CD4-positive, alpha-beta T cell treated with Interferon alpha-2 for 1 hour (primary cell): ENCODE measurements around the gene CEBPA.
A peak's percentile ranks its signal among the peaks of the same experiment; 100 is the strongest.
"Not testable (repeated sequence)": the region's sequence is repeated elsewhere in the genome, so short reads cannot be mapped to it uniquely, and the experiment has no call there.

ENCODE experiments used
- DNase-seq, 2 donors: peaks; one replicate each; pipeline ENCODE4 v3.0.0-alpha.2; 2020 to 2022

The CEBPA gene

DNA sequence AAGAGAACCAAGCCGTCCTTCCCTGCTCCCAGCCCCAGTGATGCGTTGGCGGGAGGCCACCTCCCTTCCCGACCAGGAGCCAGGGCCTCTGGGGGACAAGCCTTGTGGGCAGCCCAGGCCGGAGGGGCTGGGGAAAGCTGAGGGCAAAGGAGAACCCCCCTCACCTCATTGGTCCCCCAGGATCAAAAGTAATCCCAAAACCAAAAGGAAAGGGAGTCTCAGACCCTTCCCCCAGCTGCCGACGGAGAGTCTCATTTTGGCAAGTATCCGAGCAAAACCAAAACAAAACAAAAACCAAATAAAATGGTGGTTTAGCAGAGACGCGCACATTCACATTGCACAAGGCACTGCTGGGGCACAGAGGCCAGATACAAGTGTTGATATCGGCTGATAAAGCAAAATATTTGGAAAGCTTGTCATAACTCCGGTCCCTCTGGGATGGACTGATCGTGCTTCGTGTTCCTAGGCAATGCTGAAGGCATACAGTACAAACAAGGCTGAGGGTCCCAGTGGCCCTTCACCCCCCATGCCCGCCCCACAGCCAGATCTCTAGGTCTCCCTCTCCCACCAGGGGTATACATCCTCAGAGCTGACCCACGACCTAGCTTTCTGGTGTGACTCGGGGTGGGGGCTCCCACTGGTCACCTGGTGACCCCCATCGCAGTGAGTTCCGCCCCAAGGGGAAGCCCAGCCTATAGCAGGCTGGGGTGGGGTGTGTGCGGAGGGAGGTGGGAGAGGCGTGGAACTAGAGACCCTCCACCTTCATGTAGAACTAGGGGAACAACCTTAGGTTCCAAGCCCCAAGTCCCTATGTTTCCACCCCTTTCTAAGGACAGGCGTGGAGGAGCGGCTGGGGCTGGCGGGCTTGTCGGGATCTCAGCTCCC is 2.1 kb downstream of the CEBPA start:
- DNase-seq = no peak

DNA sequence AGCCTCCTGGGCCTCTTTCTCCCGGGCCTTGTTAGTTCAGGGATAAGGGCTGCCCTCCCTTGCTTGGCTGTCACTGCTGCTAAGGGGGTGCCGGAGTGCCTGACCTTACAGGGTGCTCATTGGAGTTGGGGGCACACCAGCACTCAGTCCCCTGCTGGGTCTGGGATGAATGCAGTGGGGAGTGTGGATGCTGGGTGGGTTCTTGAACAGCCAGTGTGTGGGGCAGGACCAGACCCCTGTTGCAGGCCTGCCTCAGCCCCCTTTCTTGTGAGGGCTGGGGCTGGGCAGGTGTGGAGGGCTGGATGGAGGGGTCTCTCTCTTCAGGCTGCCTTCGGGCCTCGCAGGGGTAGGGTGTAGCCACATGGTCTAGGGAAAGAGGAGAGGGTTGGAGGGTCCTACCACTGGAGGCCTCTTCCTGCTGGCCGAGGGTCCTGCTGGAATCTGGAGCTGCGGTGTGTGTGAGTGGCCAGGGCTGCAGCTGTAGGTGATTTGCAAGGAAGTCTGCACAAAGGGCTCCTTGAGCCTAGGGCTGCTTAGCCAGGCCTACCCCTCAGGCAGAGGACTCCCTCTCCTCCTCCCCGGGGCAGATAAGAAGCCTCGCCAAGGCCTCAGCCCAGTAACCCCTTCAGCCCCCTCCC is 3.2 kb downstream of the CEBPA start:
- DNase-seq = no peak

DNA sequence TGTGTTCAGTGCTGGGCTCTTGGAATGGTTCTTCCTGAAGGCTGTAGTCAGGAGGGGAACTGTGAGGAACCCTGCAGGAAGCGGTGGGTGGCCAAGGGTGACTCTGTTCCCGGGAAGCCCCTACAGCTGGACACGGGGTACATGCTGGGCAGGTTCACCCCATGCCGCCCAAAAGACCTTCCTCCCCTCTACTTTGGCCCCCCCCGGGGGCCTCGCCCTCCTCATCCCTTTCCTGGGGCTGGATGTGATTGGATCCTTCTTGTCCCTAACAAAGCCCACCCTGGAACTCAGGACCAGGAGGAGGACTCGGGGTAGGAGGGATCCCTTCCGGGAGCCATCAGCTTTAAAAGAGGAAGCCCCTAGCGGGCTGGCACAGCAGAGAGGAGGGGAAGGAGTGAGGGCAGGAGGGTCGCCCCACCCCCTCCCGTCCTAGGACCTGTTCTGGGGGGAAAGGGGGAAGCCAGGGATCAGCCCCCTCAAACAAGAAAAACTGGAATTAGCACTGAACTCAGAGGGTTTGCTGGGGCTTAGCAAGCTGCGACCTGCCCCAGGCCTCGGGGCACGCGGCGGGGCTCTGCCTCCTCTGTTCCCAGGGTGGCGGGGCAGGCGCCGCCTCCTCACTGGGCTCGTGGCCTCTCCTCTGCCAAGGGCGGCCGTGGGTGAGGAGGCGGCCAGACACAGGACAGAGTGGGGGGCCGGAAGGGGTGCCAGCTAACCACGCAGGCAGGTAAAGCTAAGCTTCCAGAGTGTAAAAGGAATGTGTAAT is 4.0 kb downstream of the CEBPA start:
- DNase-seq = no peak

DNA sequence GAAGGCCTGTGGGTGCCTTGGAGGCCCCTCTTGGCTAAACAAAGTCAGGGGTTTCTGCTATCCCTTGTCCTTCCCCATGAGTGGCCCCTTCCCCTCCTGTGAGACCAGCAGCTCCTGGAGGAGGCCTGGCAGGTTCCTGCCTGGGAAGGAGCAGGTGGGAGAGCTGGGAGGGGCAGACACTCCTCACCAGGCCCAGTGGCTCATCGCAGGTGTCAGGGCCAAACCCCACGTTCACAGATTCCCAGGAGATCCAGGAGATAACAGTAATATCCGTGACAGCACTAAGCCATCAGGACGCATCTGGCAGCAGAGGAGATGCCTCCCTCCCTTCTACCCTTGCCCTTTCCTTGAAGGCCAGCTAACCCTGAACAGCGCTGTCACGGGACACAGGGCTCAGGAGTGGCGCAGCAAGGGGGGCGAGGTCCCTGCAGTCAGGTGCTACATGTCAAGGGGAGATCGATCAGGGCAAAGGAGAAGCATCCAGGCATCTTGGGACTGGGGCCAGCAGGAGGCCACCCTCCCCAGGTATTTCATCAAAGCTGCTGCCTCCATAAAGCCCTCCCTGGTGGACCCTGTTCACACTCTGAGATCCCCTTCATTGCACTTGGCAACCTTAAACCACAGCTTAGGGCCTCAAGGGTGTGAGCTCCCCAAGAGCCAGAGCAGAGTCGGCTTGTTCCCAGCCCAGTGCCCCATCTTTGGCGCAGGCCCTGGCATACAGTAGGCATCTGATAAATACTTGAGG is 4.8 kb downstream of the CEBPA start:
- no peak for DNase-seq

DNA sequence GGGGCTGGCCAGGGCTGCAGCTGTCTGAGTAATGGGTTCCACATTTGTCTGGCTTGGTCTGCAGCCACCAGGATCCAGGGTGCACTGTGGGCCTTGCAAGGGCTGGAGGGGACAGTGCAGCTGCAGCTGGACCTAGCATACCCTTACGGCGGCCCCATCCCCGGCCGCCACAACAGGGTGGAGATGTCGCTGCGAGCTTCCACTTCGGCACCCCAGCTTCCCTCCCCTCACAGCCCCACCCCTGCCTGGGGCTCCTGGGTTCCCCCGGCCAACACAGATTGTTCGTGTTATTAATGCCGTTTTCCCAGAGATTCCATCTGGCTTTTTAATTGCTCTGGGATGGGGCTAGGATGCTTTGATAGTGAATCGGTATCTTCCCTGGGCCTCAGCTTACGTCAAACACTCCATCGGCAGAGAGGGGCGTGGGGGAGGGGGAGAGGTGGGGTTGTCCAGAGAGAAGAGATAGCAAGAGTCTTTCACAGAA is 5.8 kb downstream of the CEBPA start:
- DNase-seq = no peak

DNA sequence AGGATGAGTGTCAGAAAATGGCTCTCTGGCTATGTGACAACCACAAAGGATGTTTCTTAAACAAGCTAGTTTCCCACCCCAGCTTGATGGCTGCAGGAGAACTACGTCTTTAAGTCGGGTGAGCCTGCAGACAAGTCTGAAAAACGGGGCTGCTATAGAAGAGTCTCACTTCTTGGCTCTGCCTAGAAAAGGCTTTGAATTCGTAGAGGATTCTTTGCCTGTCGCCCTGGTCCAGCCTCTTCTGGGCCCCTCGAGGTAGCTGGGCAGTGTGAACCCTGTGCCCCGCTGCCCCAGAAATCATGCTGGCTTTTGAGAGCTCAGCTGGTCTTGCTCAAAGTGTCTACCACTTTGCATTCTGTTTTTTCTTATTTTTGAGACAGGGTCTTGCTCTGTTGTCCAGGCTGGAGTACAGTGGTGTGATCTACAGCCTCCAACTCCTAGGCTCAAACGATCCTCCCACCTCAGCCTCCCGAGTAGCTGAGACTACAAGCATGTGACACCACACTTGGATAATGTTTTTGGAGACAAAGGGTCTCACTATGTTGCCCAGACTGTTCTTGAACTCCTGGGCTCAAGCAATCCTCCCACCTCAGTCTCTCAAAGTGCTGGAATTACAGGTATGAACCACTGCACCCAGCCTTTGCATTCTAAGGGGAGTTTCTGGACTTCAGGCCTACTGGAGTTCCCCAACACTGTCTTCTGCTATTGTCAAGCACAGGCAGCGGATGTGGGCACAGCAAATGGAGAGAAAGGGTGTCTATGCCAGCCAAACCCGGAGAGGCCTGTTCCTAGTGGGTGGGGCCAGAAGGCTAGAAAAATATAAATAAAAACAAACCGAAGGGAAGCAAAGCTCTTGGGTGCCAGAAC is 6.5 kb downstream of the CEBPA start:
- DNase-seq = peak in 1 of 2 donors; percentile 25

DNA sequence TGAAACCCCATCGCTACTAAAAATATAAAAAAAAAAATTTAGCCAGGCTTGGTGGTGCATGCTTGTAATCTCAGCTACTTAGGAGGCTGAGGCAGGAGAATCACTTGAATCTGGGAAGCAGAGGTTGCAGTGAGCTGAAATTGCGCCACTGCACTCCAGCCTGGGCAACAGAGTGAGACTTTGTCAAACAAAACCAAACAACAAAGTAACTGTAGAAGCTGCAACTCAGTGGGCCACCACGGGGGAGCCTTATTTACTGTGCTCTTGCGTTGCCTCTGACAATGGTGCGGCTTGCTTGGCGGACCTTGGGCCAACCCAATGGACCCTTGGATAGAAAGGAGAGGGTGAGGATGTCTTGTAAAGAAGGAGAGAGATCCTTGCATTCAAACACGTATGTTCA is 7.3 kb downstream of the CEBPA start:
- not testable (repeated sequence) for DNase-seq

DNA sequence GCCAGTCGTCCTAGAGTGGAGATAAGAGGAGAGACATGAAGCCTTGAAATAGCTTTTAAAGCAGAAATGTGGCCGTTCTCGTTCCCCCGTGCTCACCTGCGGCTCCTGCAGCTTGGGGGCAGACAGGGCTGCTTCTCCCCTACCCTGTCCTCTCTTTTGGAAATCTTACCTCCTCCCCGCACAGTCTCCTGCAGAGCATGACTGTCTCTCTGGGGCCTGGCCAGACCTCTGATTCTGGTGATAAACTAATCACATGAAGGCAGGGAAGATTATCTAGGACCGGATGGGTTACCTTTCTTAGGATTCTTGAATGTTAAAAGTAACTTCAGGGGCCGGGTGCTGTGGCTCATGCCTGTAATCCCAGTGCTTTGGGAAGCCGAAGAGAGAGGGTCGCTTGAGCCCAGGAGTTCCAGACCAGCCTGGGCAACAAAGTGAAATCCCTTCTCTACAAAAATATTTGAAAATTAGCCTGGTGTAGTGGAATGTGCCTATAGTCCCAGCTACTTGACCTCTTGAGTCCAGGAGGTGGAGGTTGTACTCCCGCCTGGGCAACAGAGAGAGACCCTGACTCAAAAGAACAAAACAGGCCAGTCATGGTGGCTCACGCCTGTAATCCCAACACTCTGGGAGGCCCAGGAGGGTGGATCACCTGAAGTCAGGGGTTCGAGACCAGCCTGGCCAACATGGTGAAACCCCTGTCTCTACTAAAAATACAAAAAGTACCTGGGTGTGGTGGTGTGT is 8.1 kb downstream of the CEBPA start:
- DNase-seq = no peak

DNA sequence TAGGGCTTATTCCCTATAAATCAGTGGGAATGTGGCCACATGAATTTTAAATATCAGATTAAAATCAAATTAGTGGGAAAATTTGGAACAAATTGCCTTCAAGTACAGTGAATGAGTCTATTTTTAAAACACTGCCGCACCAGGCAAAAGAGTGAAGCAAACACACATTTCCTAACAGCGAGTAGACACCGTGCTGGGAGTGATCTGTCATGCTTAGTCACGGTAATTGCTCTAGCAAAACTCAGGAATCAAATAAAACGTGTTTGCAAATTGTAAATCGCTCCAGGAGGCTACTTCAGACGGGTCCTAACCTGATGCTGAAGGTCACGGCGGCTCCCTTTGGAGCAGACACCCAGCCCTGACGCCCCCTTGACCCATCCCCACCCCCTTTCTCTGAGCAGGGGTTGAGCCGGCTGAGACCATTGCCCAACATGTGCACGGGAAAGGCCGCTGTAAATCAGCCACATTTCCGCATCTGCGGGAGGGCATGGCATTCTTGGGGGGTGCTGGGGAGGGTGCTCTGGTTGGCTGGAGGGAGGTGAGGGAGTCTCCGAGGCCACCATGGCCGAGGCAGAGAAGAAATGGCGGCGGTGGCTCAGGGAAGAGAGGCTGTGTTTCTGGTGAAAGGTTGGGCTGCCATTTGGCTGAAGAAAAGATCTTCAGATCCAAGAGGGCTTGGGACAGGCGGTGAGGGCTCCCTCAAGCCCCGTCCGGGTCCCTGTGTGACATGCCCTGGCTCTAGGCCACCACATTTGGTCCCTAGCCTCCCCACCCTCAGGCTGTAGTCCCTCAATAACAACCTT is 8.9 kb downstream of the CEBPA start:
- DNase-seq = no peak

DNA sequence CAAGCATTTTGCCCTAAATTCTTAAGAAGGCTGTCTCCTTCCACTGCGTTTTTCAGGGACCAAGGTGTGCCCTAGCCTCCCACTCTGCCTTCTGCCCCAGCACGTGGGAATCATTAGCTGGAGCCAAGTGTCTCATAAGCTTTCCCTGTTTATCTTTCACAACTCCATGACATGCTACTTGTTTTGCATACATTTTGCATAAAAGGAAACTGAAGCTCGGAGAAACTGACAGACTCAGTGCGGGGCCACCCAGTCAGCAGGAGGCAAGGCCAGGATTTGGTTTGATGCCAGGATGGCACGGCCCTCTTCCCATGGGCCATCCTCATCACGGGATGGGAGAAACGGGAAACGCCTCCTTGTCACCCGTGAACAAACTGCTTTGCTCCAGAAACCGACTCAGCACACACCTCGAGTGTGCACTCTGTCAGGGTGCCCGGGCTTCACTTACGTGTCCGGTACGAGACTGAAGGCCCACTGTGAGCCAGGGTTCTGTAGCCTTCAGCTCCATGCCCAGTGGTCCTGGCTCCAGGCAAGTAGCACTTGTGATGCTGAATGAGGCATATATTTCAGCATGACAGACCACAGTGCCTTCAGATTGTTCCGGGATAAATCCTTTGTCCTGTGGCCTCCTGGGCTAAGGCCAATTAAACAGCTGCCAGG is 9.6 kb downstream of the CEBPA start:
- no peak for DNase-seq

DNA sequence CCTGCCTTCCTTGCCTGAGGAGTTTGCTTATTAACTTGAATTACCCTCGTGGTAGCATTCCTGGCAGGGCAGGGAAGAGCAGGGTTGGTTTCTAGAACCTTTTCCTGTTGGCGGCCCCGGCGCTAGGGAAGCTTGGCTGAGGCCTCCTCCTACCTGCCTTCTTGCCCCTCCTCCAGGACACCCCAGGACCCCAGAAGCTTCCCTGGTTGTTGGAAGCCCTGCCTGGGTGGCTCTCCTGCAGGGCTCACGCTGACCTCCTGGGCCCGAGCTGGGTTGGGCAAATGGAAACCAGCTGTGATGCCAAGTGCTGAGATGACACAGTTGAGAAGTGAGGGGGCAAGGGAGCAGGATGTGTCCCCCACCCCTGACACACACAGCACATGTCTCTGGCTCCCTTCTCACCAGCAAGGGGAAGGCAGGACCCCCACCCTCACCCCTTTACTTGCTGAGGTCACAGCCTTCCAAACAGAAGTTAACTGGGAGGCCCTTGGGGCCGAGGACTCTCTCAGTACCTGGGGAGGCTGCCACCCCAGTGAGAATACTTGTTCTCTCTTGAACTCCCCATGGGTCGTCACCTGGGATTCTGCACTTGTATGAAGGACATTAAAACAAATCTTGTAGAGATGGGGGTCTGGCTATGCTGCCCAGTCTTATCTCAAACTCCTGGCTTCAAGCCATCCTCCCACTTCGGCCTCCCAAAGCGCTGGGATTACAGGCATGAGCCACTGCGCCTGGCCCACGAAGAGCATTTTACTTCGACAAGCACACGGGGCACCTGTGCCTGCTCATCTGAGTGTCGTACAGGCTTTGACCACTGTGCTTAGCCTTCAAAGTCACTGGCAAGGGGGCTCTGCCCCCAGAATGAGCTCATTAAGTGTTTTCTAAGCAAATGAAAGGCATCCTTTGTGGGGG is 10.5 kb downstream of the CEBPA start:
- DNase-seq = no peak

DNA sequence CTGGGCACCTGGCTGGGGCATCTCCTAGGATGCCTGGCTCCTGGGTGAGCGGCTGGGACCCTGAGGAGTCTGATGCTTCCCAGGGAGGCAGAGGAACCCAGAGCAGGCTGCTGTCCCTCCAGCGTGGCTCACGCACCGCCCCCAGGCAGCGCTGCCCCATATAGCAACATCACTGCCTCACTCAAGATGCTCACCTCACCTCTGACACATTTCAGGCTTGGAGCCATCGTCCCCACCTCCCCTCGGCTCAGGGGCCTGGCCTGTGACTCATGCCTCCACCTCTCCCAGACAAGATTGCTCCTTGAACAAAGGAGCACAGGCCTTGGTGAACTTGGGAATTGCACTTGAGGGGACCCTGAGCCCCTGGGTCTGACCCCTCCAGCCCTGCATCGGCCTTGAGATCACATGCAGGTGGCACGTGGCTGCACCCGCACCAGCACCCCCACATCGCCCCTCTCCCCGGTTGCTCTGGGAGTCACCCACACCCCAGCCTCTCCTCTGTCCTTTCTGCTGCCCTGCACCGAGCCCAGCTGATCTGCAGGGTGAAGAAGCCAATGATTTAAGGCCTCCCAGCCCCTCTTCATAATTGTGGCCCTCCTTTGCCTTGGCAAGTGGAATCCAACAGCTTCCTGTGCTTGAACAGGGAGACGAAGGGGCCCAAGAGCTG is 11.2 kb downstream of the CEBPA start:
- DNase-seq = no peak

DNA sequence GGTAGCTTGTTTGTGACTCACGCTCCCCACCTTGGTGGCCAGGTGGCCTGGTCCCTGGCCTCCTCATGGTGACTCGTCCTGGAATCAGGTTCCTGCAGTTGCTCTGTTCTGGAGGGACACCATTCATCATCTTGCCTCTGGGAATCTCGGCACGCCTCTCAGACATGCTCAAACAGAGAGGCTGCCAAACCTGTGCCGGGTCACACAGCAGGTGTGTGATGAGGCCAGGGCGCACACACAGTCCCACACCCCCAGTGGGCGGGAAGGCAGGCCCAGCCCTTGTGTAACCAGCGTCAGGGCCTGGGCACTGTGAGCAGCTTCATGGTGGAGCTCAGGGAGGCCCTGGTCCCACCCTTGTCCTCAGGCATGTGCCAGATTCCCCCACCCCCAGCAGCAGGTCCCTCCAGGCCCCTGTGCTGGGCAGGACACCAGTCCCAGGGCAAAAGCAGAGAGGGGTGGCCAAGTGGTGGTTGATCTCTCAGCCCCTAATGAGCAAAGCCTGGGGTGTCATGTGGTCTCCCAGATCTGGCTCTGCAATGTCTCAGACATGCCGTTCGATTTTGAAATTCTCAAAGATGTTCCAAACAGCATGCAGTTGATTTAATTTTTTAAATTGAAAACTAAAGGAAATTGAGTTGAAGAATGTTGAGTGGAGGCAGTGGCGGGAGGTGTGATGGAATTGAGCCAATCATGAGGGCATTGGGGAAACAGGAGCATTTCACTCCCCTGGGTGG is 12.1 kb downstream of the CEBPA start:
- DNase-seq = no peak

DNA sequence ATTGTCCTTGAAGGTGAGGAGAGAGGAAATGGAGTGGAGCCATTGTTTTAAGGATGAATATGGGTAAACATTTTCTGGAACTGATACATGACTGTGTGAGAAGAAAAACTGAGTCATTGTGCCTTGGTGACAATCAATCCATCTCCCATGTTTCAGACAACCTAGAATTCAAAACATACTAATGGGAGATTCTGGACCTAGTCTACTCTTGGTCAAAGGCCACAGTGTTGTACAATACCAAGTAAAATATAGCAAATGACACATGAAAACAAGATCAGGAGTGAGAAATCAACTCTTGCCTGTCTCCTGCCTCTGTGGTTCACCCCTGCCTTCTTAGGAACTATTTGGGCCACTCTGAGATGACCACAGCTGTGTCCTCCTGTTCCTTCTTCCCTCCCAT is 13.1 kb downstream of the CEBPA start:
- no peak for DNase-seq

DNA sequence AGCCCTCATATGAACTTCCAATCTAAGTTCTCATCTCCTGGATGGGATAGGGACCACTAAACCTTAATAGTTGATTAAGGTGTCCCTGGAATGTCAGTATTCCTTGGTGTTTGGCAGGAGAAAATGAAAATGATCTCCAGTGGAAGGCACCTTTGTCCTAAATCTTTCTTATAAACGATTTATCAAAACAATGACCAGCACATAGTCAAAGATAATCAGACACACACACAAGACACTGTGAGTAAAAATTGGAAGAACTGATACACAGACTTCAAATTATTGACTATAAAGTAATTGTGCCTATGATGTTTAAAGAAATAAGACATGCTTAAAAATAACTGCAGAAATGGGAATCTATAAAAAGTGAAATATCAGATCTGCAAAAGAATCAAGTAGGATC is 13.7 kb downstream of the CEBPA start:
- no peak for DNase-seq

DNA sequence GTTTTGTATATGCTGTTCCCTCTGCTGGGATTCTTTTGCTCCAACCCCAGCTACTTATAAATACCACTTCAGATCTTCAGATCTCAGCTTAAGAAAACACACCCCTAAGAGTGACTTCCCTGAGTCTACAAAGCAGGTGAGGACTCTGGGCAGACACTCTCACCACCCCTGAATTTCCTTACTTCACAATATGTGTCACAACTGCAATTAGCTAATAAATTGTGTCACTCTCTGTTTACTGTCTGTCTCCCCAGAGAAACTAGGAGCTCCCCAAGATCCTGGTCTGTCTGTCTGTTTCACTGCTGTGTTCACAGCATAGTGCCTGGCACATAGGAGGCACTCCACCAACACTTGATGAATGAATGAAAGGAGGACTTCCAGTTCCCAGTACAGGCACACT is 14.4 kb downstream of the CEBPA start:
- no peak for DNase-seq

DNA sequence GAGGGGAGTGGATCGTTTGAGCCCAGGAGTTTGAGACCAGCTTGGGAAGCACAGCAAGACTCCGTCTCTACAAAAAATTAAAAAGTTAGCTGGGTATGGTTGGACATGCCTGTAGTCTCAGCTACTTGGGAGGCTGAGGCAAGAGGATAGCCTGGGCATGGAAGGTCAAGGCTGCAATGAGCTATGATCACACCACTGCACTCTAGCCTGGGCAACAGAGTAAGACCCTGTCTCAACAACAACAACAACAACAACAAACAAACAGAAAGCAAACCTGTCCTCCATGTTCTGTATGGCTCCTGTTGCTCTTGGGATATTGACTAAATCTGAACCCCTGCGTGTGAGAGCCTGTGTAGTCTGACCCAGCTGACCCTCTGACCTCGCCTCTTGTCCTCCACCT is 14.9 kb downstream of the CEBPA start:
- no peak for DNase-seq
